ENCODE measurements around the gene GPC6.

The GPC6 gene

GRCh38 chr13:93859716-93860115 is 633.1 kb downstream of the GPC6 start:
- no peak for TF ChIP-seq CTCF (conservative IDR thresholded peaks at IDR 0.05; ENCODE audit: low read depth, low read length)
- no peak for DNase-seq (ENCODE audit: low read depth)

GRCh38 chr13:93861818-93862217 is 635.2 kb downstream of the GPC6 start:
- no peak overlapping the region for H3K4me3 ChIP-seq (ENCODE audit: low read length)
- DNase-seq (ENCODE audit: low read depth): peak; percentile 53
- no peak for TF ChIP-seq CTCF (conservative IDR thresholded peaks at IDR 0.05; ENCODE audit: low read depth, low read length)

More at GRCh38 chr13:93859716-93860115, 633.1 kb downstream of the GPC6 start:
- H3K4me3 ChIP-seq (ENCODE audit: low read length): no peak overlapping the region

GRCh38 chr13:93862259-93862658 is 635.7 kb downstream of the GPC6 start:
- no peak for DNase-seq (ENCODE audit: low read depth)

GRCh38 chr13:93865235-93865634 is 638.6 kb downstream of the GPC6 start:
- no peak for DNase-seq (ENCODE audit: low read depth)
- no peak overlapping the region for H3K4me3 ChIP-seq (ENCODE audit: low read length)
- TF ChIP-seq CTCF (conservative IDR thresholded peaks at IDR 0.05; ENCODE audit: low read depth, low read length): no peak

More at GRCh38 chr13:93862259-93862658, 635.7 kb downstream of the GPC6 start:
- H3K4me3 ChIP-seq (ENCODE audit: low read length): no peak overlapping the region
- no peak for TF ChIP-seq CTCF (conservative IDR thresholded peaks at IDR 0.05; ENCODE audit: low read depth, low read length)

GRCh38 chr13:93867481-93867880 is 640.9 kb downstream of the GPC6 start:
- DNase-seq (ENCODE audit: low read depth): no peak
- no peak for TF ChIP-seq CTCF (conservative IDR thresholded peaks at IDR 0.05; ENCODE audit: low read depth, low read length)
- no peak overlapping the region for H3K4me3 ChIP-seq (ENCODE audit: low read length)

- DNase-seq (ENCODE audit: low read depth): no peak
- no peak overlapping the region for H3K4me3 ChIP-seq (ENCODE audit: low read length)
- TF ChIP-seq CTCF (conservative IDR thresholded peaks at IDR 0.05; ENCODE audit: low read depth, low read length): no peak
These were observed 645.8 kb downstream of the GPC6 start for GRCh38 chr13:93872376-93872775.

GRCh38 chr13:93872786-93873347 is 646.3 kb downstream of the GPC6 start:
- no peak for DNase-seq (ENCODE audit: low read depth)
- no peak for TF ChIP-seq CTCF (conservative IDR thresholded peaks at IDR 0.05; ENCODE audit: low read depth, low read length)
- no peak overlapping the region for H3K4me3 ChIP-seq (ENCODE audit: low read length)
